Measurements from ENCODE around the gene ZNF428.

Gene ZNF428

DNA sequence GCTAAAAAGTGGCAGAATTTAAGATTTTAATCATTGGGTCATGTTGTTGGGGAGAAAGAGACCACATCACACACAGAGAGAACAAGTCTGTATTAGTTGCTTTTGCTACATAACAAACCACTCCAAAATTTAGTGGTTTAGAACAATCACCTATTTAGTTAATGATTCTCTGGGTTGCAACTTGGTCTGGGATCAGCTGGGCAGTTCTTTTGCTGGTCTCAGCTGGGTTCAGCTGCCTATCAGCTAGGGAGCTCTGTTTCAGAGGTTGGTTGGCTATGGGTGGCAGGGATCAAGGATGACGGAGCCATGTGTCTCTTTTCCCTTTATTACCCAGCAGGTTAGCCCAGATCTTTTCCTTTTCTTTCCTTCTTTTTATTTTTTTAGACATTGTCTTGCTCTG is 34.9 kb downstream of the ZNF428 start:
- no peak for DNase-seq
- Histone ChIP-seq H3K4me1 (ENCODE audit: control insufficient read depth, insufficient read depth, low read length, poor library complexity, severe bottlenecking) (no peaks in the 10 kb centered on the region), H3K27me3 (replicated peaks; ENCODE audit: control insufficient read depth, insufficient read depth, low read length, poor library complexity, severe bottlenecking) (no peaks in the 10 kb centered on the region), H3K9me3 (ENCODE audit: control insufficient read depth, low read length) (no peaks in the 10 kb centered on the region), H3K36me3 (ENCODE audit: control insufficient read depth, insufficient read depth, low read length) (no peaks in the 10 kb centered on the region), H3K4me3 (ENCODE audit: insufficient read depth, low read depth, low read length, poor library complexity, severe bottlenecking) (no peak overlapping the region), H3K27ac (ENCODE audit: insufficient read depth, low read length, poor library complexity, severe bottlenecking) (no peak overlapping the region)

DNA sequence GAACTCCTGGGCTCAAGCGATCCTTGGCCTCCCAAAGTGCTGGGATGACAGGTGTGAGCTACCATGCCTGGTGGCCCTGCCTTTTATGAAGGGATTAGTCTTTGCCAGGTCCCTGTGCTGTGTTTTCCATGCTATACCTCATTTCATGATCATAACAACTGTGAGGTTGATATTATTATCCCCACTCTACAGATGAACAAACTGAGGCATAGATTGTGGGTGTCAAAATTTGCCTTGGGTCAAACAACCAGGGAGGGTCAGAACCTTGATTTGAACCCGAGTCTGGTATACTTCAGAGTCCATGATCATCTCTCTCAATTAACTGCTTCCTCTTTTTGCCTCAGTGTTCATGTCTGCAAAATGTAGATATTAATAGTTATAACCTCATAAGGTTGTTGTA is 36.9 kb downstream of the ZNF428 start:
- no peak overlapping the region for H3K4me3 ChIP-seq (ENCODE audit: insufficient read depth, low read depth, low read length, poor library complexity, severe bottlenecking)
- H3K9me3 ChIP-seq (ENCODE audit: control insufficient read depth, low read length) = no peaks in the 10 kb centered on the region
- no peaks in the 10 kb centered on the region for H3K4me1 ChIP-seq (ENCODE audit: control insufficient read depth, insufficient read depth, low read length, poor library complexity, severe bottlenecking)
- no peak for DNase-seq
- H3K36me3 ChIP-seq (ENCODE audit: control insufficient read depth, insufficient read depth, low read length) = no peaks in the 10 kb centered on the region
- H3K27me3 ChIP-seq (replicated peaks; ENCODE audit: control insufficient read depth, insufficient read depth, low read length, poor library complexity, severe bottlenecking) = no peaks in the 10 kb centered on the region
- no peak overlapping the region for H3K27ac ChIP-seq (ENCODE audit: insufficient read depth, low read length, poor library complexity, severe bottlenecking)

DNA sequence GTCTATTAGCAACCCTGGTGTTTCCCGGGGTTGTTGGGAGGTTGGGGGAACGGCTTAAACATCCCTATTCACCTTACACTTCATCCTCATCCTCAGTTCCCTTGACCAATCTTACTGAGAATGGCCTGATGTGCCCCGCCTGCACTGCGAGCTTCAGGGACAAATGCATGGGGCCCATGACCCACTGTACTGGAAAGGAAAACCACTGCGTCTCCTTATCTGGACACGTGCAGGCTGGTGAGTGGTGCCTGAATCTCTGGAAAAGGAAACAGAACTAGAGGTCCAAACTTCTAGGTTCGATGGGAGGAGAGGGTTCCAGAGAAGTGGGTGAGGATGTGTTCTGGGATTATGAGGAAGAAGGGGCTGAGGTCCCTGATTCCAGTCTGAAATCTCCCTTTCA is 38.0 kb downstream of the ZNF428 start:
- Histone ChIP-seq H3K4me3 (ENCODE audit: insufficient read depth, low read depth, low read length, poor library complexity, severe bottlenecking) (no peak overlapping the region), H3K27ac (ENCODE audit: insufficient read depth, low read length, poor library complexity, severe bottlenecking) (no peak overlapping the region), H3K4me1 (ENCODE audit: control insufficient read depth, insufficient read depth, low read length, poor library complexity, severe bottlenecking) (no peaks in the 10 kb centered on the region), H3K9me3 (ENCODE audit: control insufficient read depth, low read length) (no peaks in the 10 kb centered on the region), H3K36me3 (ENCODE audit: control insufficient read depth, insufficient read depth, low read length) (no peaks in the 10 kb centered on the region), H3K27me3 (replicated peaks; ENCODE audit: control insufficient read depth, insufficient read depth, low read length, poor library complexity, severe bottlenecking) (no peaks in the 10 kb centered on the region)
- DNase-seq = no peak

DNA sequence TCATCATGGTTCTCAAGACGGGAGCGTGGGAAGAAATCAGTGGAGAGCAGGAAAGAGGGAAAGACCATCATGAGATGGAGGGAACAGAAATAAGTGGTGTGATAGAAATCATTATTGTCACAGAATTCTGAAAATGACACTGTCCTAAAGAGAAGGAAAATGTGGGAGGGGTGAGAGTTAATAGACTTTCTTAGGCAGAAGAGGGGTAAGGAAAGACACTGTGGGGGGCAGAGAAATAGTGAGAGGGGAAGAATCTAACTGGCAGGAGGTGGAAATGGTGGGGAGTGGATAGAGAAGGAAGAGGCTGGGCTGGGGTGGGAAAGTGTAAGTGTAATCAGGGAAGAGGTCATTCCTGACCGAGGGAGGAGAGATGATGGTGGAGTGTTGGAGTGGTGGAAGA is 40.6 kb downstream of the ZNF428 start:
- Histone ChIP-seq H3K27me3 (replicated peaks; ENCODE audit: control insufficient read depth, insufficient read depth, low read length, poor library complexity, severe bottlenecking) (no peaks in the 10 kb centered on the region), H3K36me3 (ENCODE audit: control insufficient read depth, insufficient read depth, low read length) (no peaks in the 10 kb centered on the region), H3K4me3 (ENCODE audit: insufficient read depth, low read depth, low read length, poor library complexity, severe bottlenecking) (no peak overlapping the region), H3K4me1 (ENCODE audit: control insufficient read depth, insufficient read depth, low read length, poor library complexity, severe bottlenecking) (peaks cover 16% of the 10 kb centered on the region), H3K9me3 (ENCODE audit: control insufficient read depth, low read length) (no peaks in the 10 kb centered on the region), H3K27ac (ENCODE audit: insufficient read depth, low read length, poor library complexity, severe bottlenecking) (no peak overlapping the region)
- no peak for DNase-seq

DNA sequence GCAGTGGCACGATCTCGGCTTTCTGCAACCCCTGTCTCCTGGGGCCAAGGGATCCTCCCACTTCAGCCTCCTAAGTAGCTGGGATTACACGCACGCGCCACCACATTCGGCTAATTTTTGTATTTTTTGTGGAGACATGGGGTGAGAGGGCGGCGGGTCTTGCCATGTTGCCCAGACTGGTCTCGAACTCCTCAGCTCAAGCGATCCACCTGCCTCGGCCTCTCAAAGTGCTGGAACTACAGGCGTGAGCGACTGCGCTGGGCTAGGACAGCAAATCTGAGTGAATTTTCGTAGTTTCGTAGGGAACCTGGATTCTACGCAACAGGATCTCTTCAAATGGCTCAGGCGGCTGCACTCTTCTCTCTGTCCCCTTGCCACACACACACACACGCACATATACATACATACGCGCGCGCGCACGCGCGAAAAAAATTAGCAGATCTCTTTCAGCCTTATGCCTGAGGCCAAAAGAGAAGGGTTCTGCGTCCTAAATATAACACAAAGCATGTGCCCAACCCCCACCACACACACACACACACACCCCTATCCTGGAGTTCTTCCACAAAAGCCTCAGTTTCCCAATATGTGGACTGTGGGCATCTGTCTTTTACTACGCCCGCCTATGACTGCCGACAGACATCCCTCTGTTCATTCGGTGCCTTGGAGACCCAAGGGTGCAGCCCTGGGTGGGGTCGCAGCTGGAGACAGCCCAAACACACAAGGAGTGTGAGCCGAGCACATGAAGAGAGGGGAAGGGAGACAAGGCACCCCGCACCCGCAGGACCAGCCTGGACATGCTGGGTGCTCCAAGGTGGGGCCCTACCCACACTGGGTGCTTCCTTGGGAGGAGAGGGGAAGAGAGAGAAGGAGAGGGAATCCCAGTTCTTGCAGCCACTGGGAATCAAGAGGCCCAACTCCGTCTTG is 43.2 kb downstream of the ZNF428 start:
- no peaks in the 10 kb centered on the region for H3K9me3 ChIP-seq (ENCODE audit: control insufficient read depth, low read length)
- peak overlapping the region; percentile 39 for H3K27ac ChIP-seq (ENCODE audit: insufficient read depth, low read length, poor library complexity, severe bottlenecking)
- H3K27me3 ChIP-seq (replicated peaks; ENCODE audit: control insufficient read depth, insufficient read depth, low read length, poor library complexity, severe bottlenecking) = no peaks in the 10 kb centered on the region
- H3K4me1 ChIP-seq (ENCODE audit: control insufficient read depth, insufficient read depth, low read length, poor library complexity, severe bottlenecking) = peaks cover 16% of the 10 kb centered on the region
- DNase-seq = no peak
- H3K36me3 ChIP-seq (ENCODE audit: control insufficient read depth, insufficient read depth, low read length) = no peaks in the 10 kb centered on the region
- H3K4me3 ChIP-seq (ENCODE audit: insufficient read depth, low read depth, low read length, poor library complexity, severe bottlenecking) = peak overlapping the region; percentile 36

DNA sequence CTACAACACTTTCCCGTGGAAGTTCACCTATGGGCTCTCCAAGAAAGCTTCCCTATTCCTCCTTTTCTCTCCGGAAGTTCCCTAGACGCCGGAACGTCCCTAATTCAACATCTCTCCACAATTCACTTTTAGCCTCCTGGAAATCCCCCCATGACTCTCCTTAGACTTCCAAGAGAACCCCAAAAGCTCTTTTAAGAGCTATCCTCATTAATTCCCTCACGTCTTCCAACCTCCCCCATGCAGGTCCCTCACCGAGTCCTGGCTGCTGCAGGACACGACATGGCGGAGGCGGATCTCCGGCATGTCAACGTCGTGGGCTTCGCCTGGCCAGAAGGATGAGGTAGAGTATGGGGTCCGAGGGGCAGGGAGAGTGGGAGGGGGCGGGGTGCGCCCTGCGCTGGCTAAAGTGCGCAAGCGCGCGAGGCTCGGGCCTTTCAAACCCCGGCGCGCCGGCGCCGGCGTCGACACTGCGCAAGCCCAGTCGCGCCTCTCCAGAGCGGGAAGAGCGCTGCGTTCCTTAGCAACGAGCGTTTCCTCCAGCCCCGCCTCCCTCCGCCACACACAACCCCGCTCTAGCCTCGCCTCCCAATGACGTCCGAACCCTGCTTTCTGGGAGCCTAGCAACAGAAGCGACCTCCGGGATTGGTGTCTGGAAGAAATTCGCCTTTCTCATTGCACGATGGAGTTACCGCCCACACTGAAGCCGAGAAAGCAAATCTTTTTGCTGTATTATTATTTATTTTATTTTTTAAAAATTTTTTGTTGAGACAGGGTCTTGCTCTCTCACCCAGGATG is 44.1 kb downstream of the ZNF428 start, which contains the start of the genes PINLYP and XRCC1:
Gene PINLYP (plus strand): TSS at position 646 of the 795 bp plus-strand sequence. CDS start 1,391 bp downstream, outside the sequence.
Gene XRCC1 (minus strand): TSS at position 372 of the 795 bp plus-strand sequence. CDS start 69 bp downstream, at position 303.
- Histone ChIP-seq H3K36me3 (ENCODE audit: control insufficient read depth, insufficient read depth, low read length) (no peaks in the 10 kb centered on the region), H3K27ac (ENCODE audit: insufficient read depth, low read length, poor library complexity, severe bottlenecking) (peak within 1 kb of the TSS; percentile 96), H3K4me3 (ENCODE audit: insufficient read depth, low read depth, low read length, poor library complexity, severe bottlenecking) (peak within 1 kb of the TSS; percentile 92), H3K27me3 (replicated peaks; ENCODE audit: control insufficient read depth, insufficient read depth, low read length, poor library complexity, severe bottlenecking) (no peaks in the 10 kb centered on the region), H3K9me3 (ENCODE audit: control insufficient read depth, low read length) (no peaks in the 10 kb centered on the region), H3K4me1 (ENCODE audit: control insufficient read depth, insufficient read depth, low read length, poor library complexity, severe bottlenecking) (peaks cover 16% of the 10 kb centered on the region)
- DNase-seq = peak; percentile 95 to 96 (median 95)

DNA sequence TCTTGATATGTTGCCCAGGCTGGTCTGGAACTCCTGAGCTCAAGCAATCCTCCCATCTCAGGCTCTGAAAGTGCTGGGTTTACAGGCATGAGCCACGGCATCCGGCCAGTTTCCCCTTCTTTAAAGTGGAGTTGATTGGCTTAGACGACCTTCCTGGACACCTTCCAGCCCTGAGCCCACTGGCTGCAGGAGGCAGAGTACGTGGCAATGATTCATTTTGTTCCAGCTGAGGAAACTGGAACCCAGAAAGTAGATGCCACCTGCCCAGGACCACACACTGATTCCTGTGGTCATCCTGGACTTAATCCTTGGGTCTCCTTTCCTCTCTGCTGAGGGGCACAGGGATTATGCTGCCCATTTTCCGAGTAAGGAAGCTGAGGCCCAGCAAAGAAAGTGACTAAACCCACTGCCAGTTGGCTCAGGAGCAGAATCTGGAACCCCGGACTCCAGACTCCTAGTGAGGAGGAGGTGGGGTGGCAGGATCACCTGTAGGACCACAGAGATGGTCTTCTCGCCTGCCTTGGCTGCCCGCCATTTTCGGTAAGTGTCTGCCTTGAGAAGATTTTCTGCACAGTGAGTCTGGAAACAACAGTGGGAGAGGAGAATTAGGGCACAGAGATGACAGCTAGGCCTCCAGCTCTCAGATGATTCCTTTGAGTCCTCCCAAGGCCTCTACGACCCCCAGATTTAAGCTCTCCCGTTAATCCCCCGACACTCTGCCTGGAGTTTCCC is 44.8 kb downstream of the ZNF428 start:
- DNase-seq = no peak
- Histone ChIP-seq H3K27ac (ENCODE audit: insufficient read depth, low read length, poor library complexity, severe bottlenecking) (peak overlapping the region; percentile 96), H3K36me3 (ENCODE audit: control insufficient read depth, insufficient read depth, low read length) (no peaks in the 10 kb centered on the region), H3K4me1 (ENCODE audit: control insufficient read depth, insufficient read depth, low read length, poor library complexity, severe bottlenecking) (peaks cover 16% of the 10 kb centered on the region), H3K9me3 (ENCODE audit: control insufficient read depth, low read length) (no peaks in the 10 kb centered on the region), H3K27me3 (replicated peaks; ENCODE audit: control insufficient read depth, insufficient read depth, low read length, poor library complexity, severe bottlenecking) (no peaks in the 10 kb centered on the region), H3K4me3 (ENCODE audit: insufficient read depth, low read depth, low read length, poor library complexity, severe bottlenecking) (peak overlapping the region; percentile 92)

DNA sequence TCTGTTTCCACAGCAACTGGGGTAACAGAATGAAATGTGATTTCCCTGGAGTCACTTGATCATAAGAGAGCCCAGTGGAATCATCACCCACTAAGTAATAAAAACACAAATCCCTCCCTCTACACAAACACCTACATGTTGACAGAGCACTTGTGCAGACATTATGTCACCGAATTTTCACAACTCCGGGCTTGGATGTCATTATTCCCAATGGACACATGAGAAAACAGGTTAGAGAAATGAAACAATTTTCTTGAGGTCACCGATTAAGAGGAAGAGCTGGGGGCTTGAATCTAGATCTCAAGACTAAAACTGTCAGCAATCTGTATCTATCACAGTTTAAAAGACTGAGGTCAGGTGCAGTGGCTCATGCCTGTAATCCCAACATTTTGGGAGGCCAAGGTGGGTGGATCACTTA is 47.2 kb downstream of the ZNF428 start:
- Histone ChIP-seq H3K9me3 (ENCODE audit: control insufficient read depth, low read length) (no peaks in the 10 kb centered on the region), H3K4me3 (ENCODE audit: insufficient read depth, low read depth, low read length, poor library complexity, severe bottlenecking) (no peak overlapping the region), H3K36me3 (ENCODE audit: control insufficient read depth, insufficient read depth, low read length) (no peaks in the 10 kb centered on the region), H3K4me1 (ENCODE audit: control insufficient read depth, insufficient read depth, low read length, poor library complexity, severe bottlenecking) (peaks cover 16% of the 10 kb centered on the region), H3K27ac (ENCODE audit: insufficient read depth, low read length, poor library complexity, severe bottlenecking) (no peak overlapping the region), H3K27me3 (replicated peaks; ENCODE audit: control insufficient read depth, insufficient read depth, low read length, poor library complexity, severe bottlenecking) (no peaks in the 10 kb centered on the region)
- no peak for DNase-seq

DNA sequence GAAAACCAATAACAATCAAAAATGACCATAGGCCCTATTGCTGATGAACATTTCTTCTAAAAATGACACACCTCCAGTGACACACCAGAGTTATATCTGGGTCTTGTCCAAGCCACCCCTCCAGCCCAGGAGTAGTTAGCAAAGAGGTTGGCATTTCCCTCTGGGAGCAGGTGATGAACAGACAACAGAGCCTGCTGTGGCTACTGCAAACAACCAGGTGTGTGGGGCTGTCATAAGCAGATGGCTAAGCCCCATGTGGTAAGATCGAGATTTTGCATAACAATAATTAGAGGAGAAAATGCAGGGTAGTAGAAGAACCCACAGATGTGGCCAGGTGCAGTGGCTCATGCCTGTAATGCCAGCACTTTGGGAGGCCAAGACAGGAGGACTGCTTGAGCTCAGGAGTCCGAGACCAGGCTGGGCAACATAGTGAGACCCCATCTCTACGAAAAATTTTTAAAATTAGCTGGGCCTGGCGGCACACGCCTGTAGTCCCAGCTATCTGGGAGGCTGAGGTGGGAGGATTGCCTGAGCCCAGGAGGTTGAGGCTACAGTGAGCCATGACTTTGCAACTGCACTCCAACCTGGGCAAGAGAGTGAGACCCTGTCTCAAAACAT is 49.1 kb downstream of the ZNF428 start:
- Histone ChIP-seq H3K9me3 (ENCODE audit: control insufficient read depth, low read length) (no peaks in the 10 kb centered on the region), H3K27ac (ENCODE audit: insufficient read depth, low read length, poor library complexity, severe bottlenecking) (no peak overlapping the region), H3K27me3 (replicated peaks; ENCODE audit: control insufficient read depth, insufficient read depth, low read length, poor library complexity, severe bottlenecking) (no peaks in the 10 kb centered on the region), H3K4me1 (ENCODE audit: control insufficient read depth, insufficient read depth, low read length, poor library complexity, severe bottlenecking) (peaks cover 9% of the 10 kb centered on the region), H3K36me3 (ENCODE audit: control insufficient read depth, insufficient read depth, low read length) (no peaks in the 10 kb centered on the region), H3K4me3 (ENCODE audit: insufficient read depth, low read depth, low read length, poor library complexity, severe bottlenecking) (no peak overlapping the region)
- no peak for DNase-seq
